Subcutaneous abdominal adipose tissue (tissue), 5 donors: ENCODE data around the gene DOCK7.
"Not testable (repeated sequence)": the region's sequence is repeated elsewhere in the genome, so short reads cannot be mapped to it uniquely, and the experiment has no call there.

Source experiments
- H3K27ac ChIP-seq: one replicate; pipeline ENCODE4 v1.7.0; 2013; ENCODE audit warnings: low read depth, mild to moderate bottlenecking, inconsistent platforms, low read length, moderate library complexity
- H3K27me3 ChIP-seq, 5 donors: one replicate each; pipeline ENCODE4 v1.7.0; 2013; ENCODE audit warnings: low read length in 5 of 5, inconsistent platforms in 1 of 5; ENCODE audit not compliant: control insufficient read depth in 5 of 5, insufficient read depth in 4 of 5
- H3K36me3 ChIP-seq, 5 donors: one replicate each; pipeline ENCODE4 v1.7.0; 2013; ENCODE audit warnings: low read length in 5 of 5; ENCODE audit not compliant: control insufficient read depth in 5 of 5, insufficient read depth in 5 of 5
- H3K4me1 ChIP-seq, 5 donors: one replicate each; pipeline ENCODE4 v1.7.0; 2013; ENCODE audit warnings: low read length in 5 of 5, mild to moderate bottlenecking in 3 of 5, moderate library complexity in 1 of 5; ENCODE audit not compliant: control insufficient read depth in 5 of 5, insufficient read depth in 5 of 5
- H3K4me3 ChIP-seq, 5 donors: one replicate each; pipeline ENCODE4 v1.7.0; 2013; ENCODE audit warnings: low read length in 5 of 5, low read depth in 1 of 5
- H3K9ac ChIP-seq, 5 donors: one replicate each; pipeline ENCODE4 v1.7.0; 2013; ENCODE audit warnings: low read length in 5 of 5, mild to moderate bottlenecking in 4 of 5, moderate library complexity in 3 of 5
- H3K9me3 ChIP-seq, 5 donors: one replicate each; pipeline ENCODE4 v1.7.0; 2013; ENCODE audit warnings: low read length in 5 of 5; ENCODE audit not compliant: control insufficient read depth in 5 of 5
- donor health status: healthy.
- donor health status: healthy.
- donor health status: healthy.
- donor health status: healthy.
- donor health status: healthy.

The DOCK7 gene

GRCh38 chr1:62723883-62724282, 35.7 kb upstream of the DOCK7 start:
- Histone ChIP-seq H3K9ac (no peak overlapping the region), H3K27me3 (no peaks in the 10 kb centered on the region), H3K36me3 (no peaks in the 10 kb centered on the region), H3K9me3 (no peaks in the 10 kb centered on the region), H3K4me1 (peaks cover 2 to 30% (median 20%) of the 10 kb centered on the region in 5 donors), H3K27ac (no peak overlapping the region), H3K4me3 (no peak overlapping the region)

- Histone ChIP-seq H3K36me3 (no peaks in the 10 kb centered on the region), H3K9me3 (no peaks in the 10 kb centered on the region), H3K27ac (no peak overlapping the region), H3K9ac (no peak overlapping the region), H3K4me3 (no peak overlapping the region), H3K4me1 (peaks cover 2 to 30% (median 20%) of the 10 kb centered on the region in 5 donors), H3K27me3 (no peaks in the 10 kb centered on the region)
Measured at GRCh38 chr1:62722796-62723195, 34.6 kb upstream of the DOCK7 start.

- Histone ChIP-seq H3K9ac (no peak overlapping the region), H3K27me3 (no peaks in the 10 kb centered on the region), H3K27ac (no peak overlapping the region), H3K9me3 (no peaks in the 10 kb centered on the region), H3K4me3 (no peak overlapping the region), H3K36me3 (no peaks in the 10 kb centered on the region), H3K4me1 (peaks cover 2 to 34% (median 22%) of the 10 kb centered on the region in 5 donors)
Measured at GRCh38 chr1:62720946-62721554, 32.9 kb upstream of the DOCK7 start.

GRCh38 chr1:62718400-62718799, 30.2 kb upstream of the DOCK7 start:
- H3K27me3 ChIP-seq, H3K9me3 ChIP-seq, H3K9ac ChIP-seq, H3K27ac ChIP-seq, H3K4me3 ChIP-seq, H3K36me3 ChIP-seq: not testable (repeated sequence)
- peaks cover 2 to 18% (median 5%) of the 10 kb centered on the region in 5 donors for H3K4me1 ChIP-seq

- no peaks in the 10 kb centered on the region for H3K36me3 ChIP-seq
- H3K4me1 ChIP-seq: peaks cover 2 to 18% (median 5%) of the 10 kb centered on the region in 5 donors
- no peak overlapping the region for H3K4me3 ChIP-seq
- H3K9me3 ChIP-seq: no peaks in the 10 kb centered on the region
- H3K9ac ChIP-seq: no peak overlapping the region
- H3K27ac ChIP-seq: no peak overlapping the region
- no peaks in the 10 kb centered on the region for H3K27me3 ChIP-seq
Measured at GRCh38 chr1:62717483-62717882, 29.3 kb upstream of the DOCK7 start.

GRCh38 chr1:62716397-62716796, 28.2 kb upstream of the DOCK7 start:
- H3K27me3 ChIP-seq: no peaks in the 10 kb centered on the region
- no peak overlapping the region for H3K27ac ChIP-seq
- no peaks in the 10 kb centered on the region for H3K9me3 ChIP-seq
- no peaks in the 10 kb centered on the region for H3K36me3 ChIP-seq
- peaks cover 1 to 15% (median 5%) of the 10 kb centered on the region in 5 donors for H3K4me1 ChIP-seq
- no peak overlapping the region for H3K9ac ChIP-seq
- H3K4me3 ChIP-seq: no peak overlapping the region

- H3K4me3 ChIP-seq: no peak overlapping the region
- peaks cover 0 to 6% (median 5%) of the 10 kb centered on the region in 5 donors for H3K4me1 ChIP-seq
- no peaks in the 10 kb centered on the region for H3K9me3 ChIP-seq
- no peaks in the 10 kb centered on the region for H3K36me3 ChIP-seq
- no peak overlapping the region for H3K27ac ChIP-seq
- no peak overlapping the region for H3K9ac ChIP-seq
- H3K27me3 ChIP-seq: no peaks in the 10 kb centered on the region
Measured at GRCh38 chr1:62712336-62713243, 24.4 kb upstream of the DOCK7 start.

GRCh38 chr1:62707744-62708120, 19.5 kb upstream of the DOCK7 start:
- H3K4me3 ChIP-seq: no peak overlapping the region
- H3K9ac ChIP-seq: no peak overlapping the region
- no peaks in the 10 kb centered on the region for H3K27me3 ChIP-seq
- H3K27ac ChIP-seq: no peak overlapping the region
- no peaks in the 10 kb centered on the region for H3K9me3 ChIP-seq
- no peaks in the 10 kb centered on the region for H3K36me3 ChIP-seq
- H3K4me1 ChIP-seq: no peaks in the 10 kb centered on the region

GRCh38 chr1:62706985-62707743, 19.0 kb upstream of the DOCK7 start:
- Histone ChIP-seq H3K4me1 (no peaks in the 10 kb centered on the region), H3K27ac (no peak overlapping the region), H3K27me3 (no peaks in the 10 kb centered on the region), H3K9me3 (no peaks in the 10 kb centered on the region), H3K9ac (no peak overlapping the region), H3K4me3 (no peak overlapping the region), H3K36me3 (no peaks in the 10 kb centered on the region)

GRCh38 chr1:62698161-62698560, 10.0 kb upstream of the DOCK7 start:
- not testable (repeated sequence) for H3K4me1 ChIP-seq, H3K27ac ChIP-seq, H3K9me3 ChIP-seq, H3K36me3 ChIP-seq, H3K27me3 ChIP-seq, H3K4me3 ChIP-seq, H3K9ac ChIP-seq
